MM.1S (cell line): ENCODE results near the gene CA12.

Experiments used
- DNase-seq: peaks from one replicate; pipeline ENCODE4 v3.0.0-alpha.2; 2015
- H2AFZ ChIP-seq: fragments of 300-600 bp; sonication (generic); 2 replicates; pipeline ENCODE4 v1.6.0; 2016; ENCODE audit warnings: antibody characterized with exemption, low read length
- H3F3A ChIP-seq: fragments of 300-600 bp; sonication (generic); 2 replicates; pipeline ENCODE4 v1.6.1; 2016; ENCODE audit warnings: mild to moderate bottlenecking, antibody characterized with exemption, low read length, moderate library complexity, mixed read lengths; ENCODE audit not compliant: insufficient read depth
- H3K27ac ChIP-seq: fragments of 300-600 bp; sonication (generic); 2 replicates; pipeline ENCODE4 v1.5.1; 2016; ENCODE audit warnings: mild to moderate bottlenecking, low read length
- H3K27me3 ChIP-seq: fragments of 300-600 bp; sonication (generic); replicated peaks from 2 replicates; pipeline ENCODE4 v1.6.0; 2016; ENCODE audit warnings: low read length; ENCODE audit not compliant: insufficient read depth
- H3K36me3 ChIP-seq: fragments of 300-600 bp; sonication (generic); replicated peaks from 2 replicates; pipeline ENCODE4 v1.6.1; 2016; ENCODE audit warnings: mild to moderate bottlenecking, low read length, mixed read lengths; ENCODE audit not compliant: insufficient read depth
- H3K4me1 ChIP-seq: fragments of 300-600 bp; sonication (generic); 2 replicates; pipeline ENCODE4 v1.6.1; 2016; ENCODE audit warnings: low read length, mixed read lengths
- H3K4me2 ChIP-seq: fragments of 300-600 bp; sonication (generic); 2 replicates; pipeline ENCODE4 v1.6.0; 2016; ENCODE audit warnings: low read depth, low read length
- H3K4me3 ChIP-seq: fragments of 300-600 bp; sonication (generic); 2 replicates; pipeline ENCODE4 v1.5.1; 2016; ENCODE audit warnings: low read length, mixed read lengths
- H3K79me2 ChIP-seq: fragments of 300-600 bp; sonication (generic); 2 replicates; pipeline ENCODE4 v1.6.1; 2016; ENCODE audit warnings: mixed run types, low read length, mixed read lengths
- H3K9ac ChIP-seq: fragments of 300-600 bp; sonication (generic); 2 replicates; pipeline ENCODE4 v1.6.1; 2016; ENCODE audit warnings: low read length, mixed read lengths
- H3K9me2 ChIP-seq: fragments of 300-600 bp; sonication (generic); replicated peaks from 2 replicates; pipeline ENCODE4 v1.6.1; 2016; ENCODE audit warnings: mild to moderate bottlenecking, low read length, mixed read lengths; ENCODE audit not compliant: insufficient read depth
- H3K9me3 ChIP-seq: fragments of 300-600 bp; sonication (generic); replicated peaks from 2 replicates; pipeline ENCODE4 v1.6.1; 2016; ENCODE audit warnings: mild to moderate bottlenecking, low read length, mixed read lengths; ENCODE audit not compliant: insufficient read depth
- H4K20me1 ChIP-seq: fragments of 300-600 bp; sonication (generic); 2 replicates; pipeline ENCODE4 v1.6.1; 2016; ENCODE audit warnings: mild to moderate bottlenecking, low read length, moderate library complexity, mixed read lengths; ENCODE audit not compliant: insufficient read depth
- EZH2 ChIP-seq: fragments of 300-600 bp; sonication (generic); optimal IDR thresholded peaks from 2 replicates; pipeline ENCODE3; 2017; ENCODE audit warnings: low read depth, mild to moderate bottlenecking, antibody characterized with exemption, low read length, mixed read lengths
- EZH2phosphoT487 ChIP-seq: fragments of 300-600 bp; sonication (generic); IDR thresholded peaks from 2 replicates; pipeline ENCODE4 v1.6.1; 2018; ENCODE audit warnings: antibody characterized with exemption, low read length
- TF ChIP-seq, protein P1 (sequence below): fragments of 300-600 bp; sonication (generic); IDR thresholded peaks from 2 replicates; pipeline ENCODE4 v1.5.1; 2016; ENCODE audit warnings: antibody characterized with exemption, low read length, mixed read lengths

The CA12 gene

DNA sequence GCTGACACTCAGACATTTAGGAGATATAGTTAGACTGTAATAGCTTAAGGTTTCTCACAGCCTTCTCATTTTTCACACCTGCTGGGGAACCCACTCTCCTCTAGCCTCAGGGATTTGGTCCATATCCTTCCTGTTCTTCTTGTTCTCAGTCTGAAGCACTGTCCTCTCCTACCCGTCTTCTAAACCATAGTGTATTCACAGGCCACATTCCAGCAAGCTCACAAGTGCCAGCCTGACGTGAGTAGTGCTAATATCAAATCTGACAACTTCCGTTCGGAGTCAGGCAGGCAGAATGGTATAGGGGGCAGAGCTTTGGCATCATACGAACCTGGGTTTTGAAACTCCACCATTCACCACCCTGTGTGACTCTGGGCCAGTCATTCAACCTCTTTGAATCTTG is 6.9 kb upstream of the CA12 start:
- no peaks in the 10 kb centered on the region for H4K20me1 ChIP-seq
- no peak overlapping the region for H3K4me2 ChIP-seq
- no peaks in the 10 kb centered on the region for H3K27me3 ChIP-seq
- H3K9ac ChIP-seq = no peak overlapping the region
- TF ChIP-seq EZH2phosphoT487 (no peak), EZH2 (no peak)
- TF ChIP-seq, protein P1, sequence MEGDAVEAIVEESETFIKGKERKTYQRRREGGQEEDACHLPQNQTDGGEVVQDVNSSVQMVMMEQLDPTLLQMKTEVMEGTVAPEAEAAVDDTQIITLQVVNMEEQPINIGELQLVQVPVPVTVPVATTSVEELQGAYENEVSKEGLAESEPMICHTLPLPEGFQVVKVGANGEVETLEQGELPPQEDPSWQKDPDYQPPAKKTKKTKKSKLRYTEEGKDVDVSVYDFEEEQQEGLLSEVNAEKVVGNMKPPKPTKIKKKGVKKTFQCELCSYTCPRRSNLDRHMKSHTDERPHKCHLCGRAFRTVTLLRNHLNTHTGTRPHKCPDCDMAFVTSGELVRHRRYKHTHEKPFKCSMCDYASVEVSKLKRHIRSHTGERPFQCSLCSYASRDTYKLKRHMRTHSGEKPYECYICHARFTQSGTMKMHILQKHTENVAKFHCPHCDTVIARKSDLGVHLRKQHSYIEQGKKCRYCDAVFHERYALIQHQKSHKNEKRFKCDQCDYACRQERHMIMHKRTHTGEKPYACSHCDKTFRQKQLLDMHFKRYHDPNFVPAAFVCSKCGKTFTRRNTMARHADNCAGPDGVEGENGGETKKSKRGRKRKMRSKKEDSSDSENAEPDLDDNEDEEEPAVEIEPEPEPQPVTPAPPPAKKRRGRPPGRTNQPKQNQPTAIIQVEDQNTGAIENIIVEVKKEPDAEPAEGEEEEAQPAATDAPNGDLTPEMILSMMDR = no peak
- no peaks in the 10 kb centered on the region for H3F3A ChIP-seq
- DNase-seq = no peak
- no peaks in the 10 kb centered on the region for H3K9me3 ChIP-seq
- H2AFZ ChIP-seq = no peak overlapping the region
- H3K4me1 ChIP-seq = no peaks in the 10 kb centered on the region
- no peak overlapping the region for H3K27ac ChIP-seq
- no peaks in the 10 kb centered on the region for H3K36me3 ChIP-seq
- no peaks in the 10 kb centered on the region for H3K79me2 ChIP-seq
- no peak overlapping the region for H3K4me3 ChIP-seq
- H3K9me2 ChIP-seq = no peaks in the 10 kb centered on the region

DNA sequence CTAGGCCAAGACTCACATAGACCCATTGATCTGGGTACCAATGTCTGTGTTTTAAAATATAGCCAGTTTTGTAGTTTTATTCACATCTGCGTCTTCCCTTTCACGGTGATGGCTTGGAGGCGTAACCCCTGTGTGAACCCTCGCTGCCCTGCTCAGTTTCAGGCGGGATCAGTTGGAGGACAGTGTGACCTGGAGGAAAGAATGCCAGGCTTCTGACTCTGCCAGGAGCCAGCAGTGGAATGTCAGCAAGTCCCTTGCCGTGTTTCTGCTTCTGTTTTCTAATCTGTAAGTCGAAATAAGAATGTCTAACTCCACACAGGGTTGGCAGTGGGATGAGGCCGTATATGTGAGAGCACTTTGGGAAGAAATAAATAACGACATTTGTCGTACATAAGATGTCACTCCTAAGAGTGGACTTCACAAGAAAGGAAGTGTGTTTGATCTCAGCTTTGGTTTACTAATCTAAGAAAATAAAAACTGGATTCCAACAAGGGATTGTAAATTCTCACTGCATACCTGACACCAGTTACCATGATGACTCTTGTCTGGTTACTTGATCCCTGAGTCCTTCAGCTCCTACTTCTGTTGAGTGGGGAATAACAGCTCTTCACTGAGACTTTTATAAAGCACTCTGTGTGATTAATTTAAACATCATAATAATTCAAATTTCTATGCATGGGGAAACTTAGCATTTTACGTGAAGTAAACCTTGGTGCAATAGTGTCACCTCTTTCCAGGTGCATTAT is 6.3 kb upstream of the CA12 start:
- Histone ChIP-seq H3K4me3 (no peak overlapping the region), H3K9ac (no peak overlapping the region), H3K36me3 (no peaks in the 10 kb centered on the region), H3K4me1 (no peaks in the 10 kb centered on the region), H3K27me3 (no peaks in the 10 kb centered on the region), H3K9me2 (no peaks in the 10 kb centered on the region), H2AFZ (no peak overlapping the region), H3K4me2 (no peak overlapping the region), H3F3A (no peaks in the 10 kb centered on the region), H3K9me3 (no peaks in the 10 kb centered on the region), H4K20me1 (no peaks in the 10 kb centered on the region), H3K79me2 (no peaks in the 10 kb centered on the region), H3K27ac (no peak overlapping the region)
- DNase-seq = no peak
- TF ChIP-seq EZH2phosphoT487 (no peak), EZH2 (no peak)
- TF ChIP-seq, protein P1 = no peak

DNA sequence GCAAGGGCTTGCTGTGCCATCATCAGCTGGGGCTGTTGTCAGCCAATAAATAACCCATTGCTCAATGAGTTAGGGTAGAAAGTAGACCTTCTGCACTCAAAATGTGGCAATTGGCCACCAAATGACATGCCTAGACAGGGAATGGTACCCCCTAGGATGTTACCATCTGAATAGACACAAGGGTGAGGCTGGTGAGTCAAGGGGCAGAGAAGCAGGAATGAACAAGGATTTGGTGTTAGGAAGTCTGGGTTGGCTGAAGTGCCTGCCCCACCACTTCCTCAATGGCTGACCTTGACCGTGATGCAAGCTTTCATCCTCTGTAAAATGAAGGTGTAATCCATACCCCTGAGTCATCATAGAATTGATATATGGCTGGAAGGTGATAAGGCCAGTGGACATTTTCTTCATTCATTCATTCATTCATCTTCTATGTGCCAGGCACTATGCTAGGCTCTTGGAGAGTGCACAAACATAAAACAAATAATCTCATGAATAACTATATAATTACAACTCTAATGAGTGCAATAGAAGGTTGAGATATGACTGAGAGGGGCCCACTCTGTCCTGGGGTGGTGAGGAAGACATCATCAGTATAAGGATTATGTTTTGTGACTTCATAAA is 4.4 kb upstream of the CA12 start:
- no peak for DNase-seq
- Histone ChIP-seq H3K36me3 (no peaks in the 10 kb centered on the region), H3K9me2 (no peaks in the 10 kb centered on the region), H3K4me3 (no peak overlapping the region), H4K20me1 (no peaks in the 10 kb centered on the region), H3K79me2 (no peaks in the 10 kb centered on the region), H3K4me2 (no peak overlapping the region), H3K27ac (no peak overlapping the region), H3F3A (no peaks in the 10 kb centered on the region), H3K4me1 (no peaks in the 10 kb centered on the region), H3K27me3 (peaks cover 10% of the 10 kb centered on the region; the same call in 1 of the 2 replicates), H3K9me3 (no peaks in the 10 kb centered on the region), H2AFZ (no peak overlapping the region), H3K9ac (no peak overlapping the region)
- no peak for TF ChIP-seq EZH2phosphoT487
- no peak for TF ChIP-seq EZH2
- TF ChIP-seq, protein P1 = no peak
